ENCODE data around the gene PLEKHA1.
A peak's percentile ranks its signal among the peaks of the same experiment; 100 is the strongest.

PLEKHA1 gene

GRCh38 chr10:122374237-122374858 is at the start of gene PLEKHA1:
Gene PLEKHA1 (plus strand): TSS chr10:122374708. CDS start chr10:122393201, 18,493 bp downstream.
- peak; percentile 83 for DNase-seq (ENCODE audit: low read depth, low spot score)
- H3K27ac ChIP-seq: peak within 1 kb of the TSS; percentile 91

DNA sequence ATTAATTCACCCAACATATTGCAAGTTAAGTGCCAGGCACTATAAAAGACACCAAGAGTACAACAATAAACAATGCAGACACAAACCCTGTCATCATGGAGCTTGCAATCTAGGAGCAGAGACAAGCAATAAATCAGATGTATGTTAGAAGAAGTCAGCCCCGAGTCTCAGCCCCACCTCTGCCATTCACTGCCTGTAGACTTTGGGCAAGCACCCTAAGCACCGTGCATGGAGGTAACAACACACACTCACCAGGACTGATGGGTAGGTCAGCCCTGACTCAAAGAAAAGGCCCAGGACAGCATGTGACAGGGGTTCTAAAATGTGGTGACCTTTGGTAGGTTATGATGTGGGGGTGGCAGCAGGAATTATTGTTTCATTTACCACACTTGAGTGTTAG is 49.3 kb upstream of the PLEKHA1 start:
- DNase-seq (ENCODE audit: low read depth, low spot score): no peak
- H3K27ac ChIP-seq: peak overlapping the region; percentile 58

DNA sequence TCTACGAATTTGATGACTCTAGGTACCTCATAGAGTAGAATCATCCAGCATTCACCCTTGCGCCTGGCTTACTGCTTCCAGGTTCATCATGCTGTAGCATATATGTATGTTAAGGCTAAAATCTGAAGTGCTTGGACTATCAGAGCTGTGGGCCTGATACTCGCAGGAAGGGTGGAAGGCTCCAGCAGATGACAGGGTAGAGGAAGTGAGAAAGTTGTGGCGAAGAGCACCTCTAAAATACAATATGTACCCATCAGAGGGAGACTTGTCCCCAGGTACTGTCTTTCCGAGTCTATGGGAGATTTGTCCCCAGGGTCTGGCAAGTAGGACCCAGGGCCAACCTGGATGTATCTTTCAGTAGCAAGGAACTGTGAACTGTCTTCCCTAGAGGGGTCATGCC is 48.1 kb upstream of the PLEKHA1 start:
- no peak overlapping the region for H3K27ac ChIP-seq
- no peak for DNase-seq (ENCODE audit: low read depth, low spot score)

DNA sequence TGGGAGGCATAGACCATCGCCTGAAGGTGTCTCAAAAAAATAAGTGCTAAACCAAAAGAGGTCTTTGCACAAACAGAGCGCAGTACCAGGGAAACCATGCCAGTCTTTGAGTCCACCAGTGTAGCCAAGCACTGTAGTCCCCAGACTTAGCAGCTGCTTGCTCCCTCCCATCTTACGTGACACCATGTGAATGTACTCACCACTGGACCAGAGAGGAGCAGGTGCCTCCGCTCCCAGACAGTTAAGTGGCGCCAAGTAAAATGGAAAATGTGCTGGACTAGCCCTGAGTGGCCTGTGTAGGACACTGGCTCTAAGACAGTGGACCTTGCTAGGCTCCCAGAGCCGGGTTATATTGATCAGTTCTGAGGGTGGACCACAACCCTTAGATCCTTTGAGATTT is 47.7 kb upstream of the PLEKHA1 start:
- H3K27ac ChIP-seq: no peak overlapping the region
- DNase-seq (ENCODE audit: low read depth, low spot score): no peak

DNA sequence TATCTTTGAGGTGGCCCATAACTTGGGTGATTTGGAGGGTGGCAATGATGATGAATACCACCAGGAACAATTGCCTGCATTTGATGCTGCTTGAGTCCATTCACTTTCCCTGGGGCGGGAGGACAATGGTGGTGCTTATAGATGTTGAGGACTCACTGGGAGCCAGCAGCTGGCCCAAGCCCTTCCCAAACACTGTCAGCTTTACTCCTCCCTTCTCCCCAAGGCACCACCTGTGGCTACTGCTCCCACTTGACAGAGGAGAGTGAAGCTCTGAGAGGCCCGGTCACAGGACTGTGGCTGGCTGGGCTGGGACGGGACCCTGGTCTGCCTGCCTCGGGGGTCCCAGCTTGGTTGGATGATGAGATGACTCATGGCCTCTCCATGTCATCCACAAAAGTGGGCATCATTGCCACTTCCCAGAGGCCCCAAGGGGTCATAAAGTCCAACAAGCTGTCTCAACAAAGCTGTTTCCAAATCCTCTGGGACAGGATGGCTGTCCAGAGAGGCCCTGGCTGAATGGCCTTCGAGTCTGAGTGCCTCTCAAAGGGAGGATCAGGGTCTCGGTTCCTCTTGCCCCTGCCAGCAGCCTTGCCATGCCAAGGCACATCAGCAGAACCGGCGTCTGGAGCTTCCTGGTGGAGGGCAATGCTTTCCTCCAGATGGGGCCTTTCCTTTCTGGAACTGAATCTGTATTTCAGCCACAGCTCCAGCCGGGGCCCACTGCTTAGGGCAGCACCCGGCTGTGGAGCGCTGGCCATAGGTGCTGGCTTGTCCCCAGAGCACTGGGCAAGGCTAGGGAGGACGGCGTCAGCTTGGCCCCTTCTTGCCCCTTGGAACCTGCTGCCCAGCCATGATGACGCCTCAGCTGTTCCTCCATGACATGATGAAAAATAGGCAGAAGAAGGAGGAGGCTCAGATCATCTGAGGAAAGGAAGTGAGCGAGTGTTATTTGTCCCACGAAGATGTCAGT is 47.0 kb upstream of the PLEKHA1 start:
- no peak overlapping the region for H3K27ac ChIP-seq
- DNase-seq (ENCODE audit: low read depth, low spot score): no peak

DNA sequence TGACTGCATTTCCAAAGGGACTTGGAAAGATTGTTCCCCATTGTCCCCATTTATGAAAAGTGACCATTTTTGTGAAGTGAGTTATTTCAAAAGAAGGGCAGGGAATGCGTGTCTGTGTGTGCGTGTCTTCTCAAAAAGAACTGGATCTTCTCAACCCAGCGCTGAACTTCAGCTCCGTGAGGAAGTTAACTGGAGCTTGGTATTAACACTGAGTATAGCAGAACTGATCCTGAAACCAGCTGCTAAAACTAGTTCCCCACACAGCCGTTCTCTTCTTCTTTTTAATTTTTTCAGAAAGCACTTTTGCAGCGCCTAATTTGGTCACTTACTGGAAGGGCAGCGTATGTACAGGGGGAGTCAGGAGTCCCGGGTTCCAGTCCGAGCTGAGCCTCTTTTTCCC is 45.8 kb upstream of the PLEKHA1 start:
- no peak for DNase-seq (ENCODE audit: low read depth, low spot score)
- no peak overlapping the region for H3K27ac ChIP-seq

DNA sequence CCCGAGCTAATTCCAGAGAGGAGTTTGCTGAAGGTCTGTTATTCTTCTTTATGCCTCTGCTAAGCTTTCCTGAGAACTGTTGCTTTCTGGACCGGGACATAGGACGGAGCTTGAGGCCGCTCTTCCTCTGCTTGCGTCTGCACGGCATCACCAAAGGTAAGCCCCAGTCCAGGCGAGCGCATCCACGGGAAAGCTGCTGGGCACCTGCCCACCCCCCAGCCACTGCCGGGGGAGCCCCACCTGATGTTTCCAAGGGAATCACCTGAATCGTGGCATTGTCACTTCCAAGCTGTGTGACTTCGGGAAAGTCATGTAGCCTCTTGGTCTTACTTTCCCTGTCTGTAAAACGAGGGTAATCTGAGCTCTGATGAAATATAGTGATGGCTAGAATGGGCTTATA is 45.1 kb upstream of the PLEKHA1 start:
- H3K27ac ChIP-seq: no peak overlapping the region
- no peak for DNase-seq (ENCODE audit: low read depth, low spot score)

- H3K27ac ChIP-seq: no peak overlapping the region
Observed at GRCh38 chr10:122331100-122331499, 43.4 kb upstream of the PLEKHA1 start.

GRCh38 chr10:122331615-122332446 is 42.7 kb upstream of the PLEKHA1 start:
- H3K27ac ChIP-seq: no peak overlapping the region
- DNase-seq (ENCODE audit: low read depth, low spot score): no peak

More at GRCh38 chr10:122331100-122331499, 43.4 kb upstream of the PLEKHA1 start:
- no peak for DNase-seq (ENCODE audit: low read depth, low spot score)

DNA sequence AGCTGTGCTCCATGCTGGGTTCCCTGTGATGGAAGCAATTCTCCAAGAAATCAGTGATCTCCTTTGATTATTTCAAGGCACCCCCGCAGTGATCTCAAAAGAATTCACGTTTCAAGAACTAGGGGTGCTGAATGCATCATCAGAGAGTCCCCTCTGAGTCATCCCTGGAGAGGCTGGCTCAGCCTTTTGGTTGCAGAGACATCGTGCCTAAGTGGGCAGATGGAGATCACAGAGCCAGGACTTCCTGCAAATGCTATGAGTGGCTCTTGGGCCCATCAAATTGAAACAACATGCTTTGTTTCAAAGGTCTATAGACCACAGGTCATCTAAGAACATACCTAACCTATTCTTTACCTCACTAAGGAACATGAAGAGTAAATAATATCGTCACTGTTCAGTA is 41.5 kb upstream of the PLEKHA1 start:
- H3K27ac ChIP-seq: no peak overlapping the region
- no peak for DNase-seq (ENCODE audit: low read depth, low spot score)

GRCh38 chr10:122336332-122336731 is 38.2 kb upstream of the PLEKHA1 start:
- no peak overlapping the region for H3K27ac ChIP-seq
- no peak for DNase-seq (ENCODE audit: low read depth, low spot score)

- no peak for DNase-seq (ENCODE audit: low read depth, low spot score)
- H3K27ac ChIP-seq: no peak overlapping the region
Observed at GRCh38 chr10:122336961-122337360, 37.5 kb upstream of the PLEKHA1 start.

DNA sequence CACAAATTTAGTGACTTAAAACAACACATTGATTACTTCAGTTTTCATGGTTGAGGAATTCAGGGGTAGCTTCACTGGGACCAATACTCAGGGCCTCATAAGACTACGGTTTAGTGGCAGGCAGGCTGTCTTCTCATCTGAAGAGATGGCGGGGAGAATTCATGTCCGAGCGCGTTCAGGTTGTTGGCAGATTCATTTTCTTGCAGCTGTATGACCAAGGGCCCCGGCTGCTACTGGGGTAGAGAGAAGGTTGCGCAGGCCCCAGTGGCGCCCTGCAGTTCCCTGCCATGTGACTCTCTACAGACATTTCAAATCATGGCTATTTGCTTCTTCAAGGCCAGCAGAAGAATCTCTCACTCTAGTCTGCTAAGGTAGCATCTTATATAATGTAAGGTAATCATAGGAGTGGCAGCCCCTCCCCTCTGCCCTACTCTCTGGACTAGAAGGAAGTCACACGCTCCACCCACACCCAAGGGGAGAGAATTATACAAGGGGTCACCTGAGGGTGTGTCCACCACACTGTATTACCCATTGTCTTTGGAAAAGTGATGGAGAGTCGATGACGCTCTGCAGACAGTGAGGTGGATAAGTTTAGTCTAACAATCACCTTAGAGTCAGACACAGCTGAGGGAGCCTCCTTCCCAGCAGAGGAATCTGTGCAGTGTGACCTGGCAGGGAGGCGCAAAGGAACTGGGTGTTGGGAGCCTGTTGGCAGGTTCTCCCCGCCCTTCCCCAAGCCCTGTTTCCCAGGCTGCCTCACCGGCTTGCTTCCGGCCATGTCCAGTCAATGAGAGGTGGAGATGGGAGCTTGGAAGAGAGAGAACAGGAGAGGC is 35.7 kb upstream of the PLEKHA1 start:
- no peak for DNase-seq (ENCODE audit: low read depth, low spot score)

GRCh38 chr10:122341141-122341810 is 33.2 kb upstream of the PLEKHA1 start:
- H3K27ac ChIP-seq: no peak overlapping the region
- DNase-seq (ENCODE audit: low read depth, low spot score): no peak

More for the DNA sequence above, 35.7 kb upstream of the PLEKHA1 start:
- H3K27ac ChIP-seq: no peak overlapping the region

DNA sequence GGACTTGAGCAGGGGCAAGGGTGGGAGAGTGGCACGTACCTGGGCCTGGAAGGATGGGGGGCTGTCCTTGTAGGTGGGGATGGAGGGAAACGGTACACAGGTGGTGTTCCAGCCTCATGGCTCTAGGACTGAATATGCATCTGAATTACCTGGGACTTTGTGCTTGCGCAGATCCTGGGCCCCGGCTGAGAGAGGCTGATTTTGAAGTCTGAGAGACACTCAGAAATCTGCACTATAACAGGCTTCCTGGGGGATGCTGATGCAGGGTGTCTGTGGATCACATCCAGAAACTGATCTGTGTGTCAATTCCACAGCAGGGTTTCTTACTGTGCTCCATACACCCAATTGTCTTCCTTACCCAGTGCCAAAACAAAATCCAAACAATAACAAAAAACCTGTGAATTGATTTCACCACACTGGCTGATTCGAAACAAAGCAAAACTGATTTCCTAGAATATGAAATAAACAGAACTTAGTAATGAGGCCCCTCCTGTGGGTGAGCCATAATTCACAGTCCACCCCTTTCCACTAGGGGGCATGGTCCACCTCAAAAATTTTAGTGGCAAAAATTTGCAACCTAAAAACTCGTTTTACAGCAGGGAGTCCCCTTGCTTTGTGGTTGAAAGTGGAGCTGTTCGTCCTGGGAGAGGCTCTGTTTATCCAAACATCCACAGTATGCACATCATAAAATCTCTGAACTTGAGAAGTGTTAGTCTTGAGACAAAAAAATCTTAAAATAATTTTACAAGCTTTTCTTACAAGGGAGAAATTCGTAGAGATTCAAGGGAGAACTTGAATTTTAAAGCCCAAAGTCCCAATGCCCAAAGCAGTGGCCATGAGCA is 32.0 kb upstream of the PLEKHA1 start:
- H3K27ac ChIP-seq: no peak overlapping the region
- DNase-seq (ENCODE audit: low read depth, low spot score): no peak

GRCh38 chr10:122343135-122343800 is 31.2 kb upstream of the PLEKHA1 start:
- H3K27ac ChIP-seq: no peak overlapping the region
- no peak for DNase-seq (ENCODE audit: low read depth, low spot score)

GRCh38 chr10:122343936-122344335 is 30.6 kb upstream of the PLEKHA1 start:
- DNase-seq (ENCODE audit: low read depth, low spot score): no peak
- H3K27ac ChIP-seq: no peak overlapping the region

GRCh38 chr10:122344741-122345258 is 29.7 kb upstream of the PLEKHA1 start:
- no peak overlapping the region for H3K27ac ChIP-seq
- DNase-seq (ENCODE audit: low read depth, low spot score): no peak
